Measurements from ENCODE around the gene LRCH1. TPM values are rescaled to one million over a fixed set of nuclear protein-coding genes. Genes with fewer than 3 reads are reported as not detected.

LRCH1 gene
- total and polyA plus RNA-seq, 2 of the 13 experiments (the other 11 are each of a cell fraction or from before 2014, with no cell fraction given): 4.1 to 12.6 TPM

DNA sequence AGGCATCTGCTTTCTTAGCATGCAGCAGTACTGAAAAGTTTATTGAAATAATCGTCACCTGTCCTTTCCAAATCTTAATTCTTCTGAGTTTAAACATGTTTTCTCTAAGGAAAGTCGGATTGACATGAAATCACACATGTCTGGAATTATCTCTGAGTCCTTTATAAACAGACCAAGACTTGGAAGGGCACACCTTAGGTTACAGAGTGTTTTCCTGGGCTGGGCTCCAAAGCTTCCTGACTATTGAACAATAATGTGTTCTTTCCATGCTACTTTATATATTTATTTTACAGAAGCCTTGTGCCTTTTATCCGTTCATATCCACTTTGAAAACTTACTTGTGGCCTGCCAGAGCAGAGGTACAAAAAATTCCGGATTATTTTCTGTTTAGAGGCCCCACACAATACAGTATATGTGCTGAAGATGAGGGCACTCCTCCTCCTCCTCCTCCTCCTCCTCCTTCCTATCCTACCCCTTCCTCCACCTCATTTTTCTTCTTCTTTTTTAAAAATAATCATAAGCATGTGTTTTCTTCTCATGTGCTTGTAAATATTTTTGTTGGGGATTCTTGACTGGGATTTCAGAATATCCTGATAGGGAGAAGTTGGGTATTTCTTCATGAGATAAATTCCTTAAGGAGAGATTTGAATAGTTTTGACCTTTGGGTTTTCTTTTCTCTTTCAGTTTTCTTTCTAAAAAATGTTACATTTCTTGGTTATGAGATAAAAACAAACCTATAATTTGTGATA, 52.3 kb downstream of the LRCH1 start:
- ATAC-seq (no peak), DNase-seq (ENCODE audit: low spot score) (no peak)
- intact Hi-C loops (cut with micrococcal nuclease; ENCODE audit: unreplicated experiment): loop anchor here (5.0 kb wide), 2 partner anchors 42 to 77 kb away; no protein-coding TSS in a partner anchor

DNA sequence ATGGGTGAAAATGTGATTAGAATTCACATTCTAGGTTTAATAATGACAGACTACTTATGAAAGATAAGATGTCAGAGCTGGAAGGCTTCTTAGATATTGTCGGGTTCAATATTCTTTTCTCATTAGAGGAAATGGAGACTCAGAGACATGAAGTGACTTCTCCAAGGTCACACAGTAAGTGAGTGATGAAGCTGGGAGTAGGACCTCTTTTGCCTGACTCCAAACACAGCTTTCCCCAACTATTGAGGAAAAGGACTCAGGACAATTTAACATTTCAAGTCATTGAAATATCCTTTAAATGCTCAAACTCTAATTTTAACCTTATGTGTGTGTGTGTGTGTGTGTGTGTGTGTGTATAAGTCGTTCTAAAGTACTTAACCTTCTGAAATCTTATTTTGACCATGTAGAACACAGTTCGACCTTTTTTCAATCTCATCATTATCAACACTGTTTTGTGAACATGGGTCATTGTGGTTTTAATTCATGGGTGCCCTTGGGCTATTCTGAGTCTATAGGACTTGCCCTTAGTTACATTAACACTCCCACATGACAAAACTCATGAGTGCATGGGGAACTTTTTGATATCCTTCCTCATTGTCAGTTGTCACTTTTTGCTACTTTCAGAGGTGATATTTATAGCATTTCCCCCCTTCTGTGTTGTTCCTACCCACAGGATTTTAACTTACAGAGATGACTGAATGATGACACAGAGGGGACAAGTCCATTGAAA, 53.0 kb downstream of the LRCH1 start:
- intact Hi-C loops (cut with micrococcal nuclease; ENCODE audit: unreplicated experiment): loop anchor here (2.0 to 5.0 kb wide), 3 partner anchors 41 to 76 kb away; no protein-coding TSS in a partner anchor

More for the DNA sequence above, 52.3 kb downstream of the LRCH1 start:
- no peak overlapping the region for H3K9ac ChIP-seq (ENCODE audit: insufficient read depth, low read depth, low read length)
- no TSS peak for BruUV-seq (replicated peaks)
- peaks cover 54% of the 10 kb centered on the region for H3K79me2 ChIP-seq (ENCODE audit: insufficient read depth, low read length)
- peaks cover 98% of the 10 kb centered on the region for H3K4me1 ChIP-seq (ENCODE audit: insufficient read depth, low read length)
- FAIRE-seq: no peak
- 94% methylated on average over 4 of the region's 4 CpGs for WGBS (ENCODE audit: low lambda C conversion rate)
- peak overlapping the region; percentile 5 for H3K27ac ChIP-seq (ENCODE audit: extremely low read length, insufficient read depth, low read length)
- TF ChIP-seq ZNF619 (CRISPR knock-in tag; IDR thresholded peaks at IDR 0.05): no peak
- no peak for TF ChIP-seq PHF5A (CRISPR knock-in tag; IDR thresholded peaks at IDR 0.05; ENCODE audit: low read depth, unreplicated experiment)
- no peak for TF ChIP-seq HMG20A (CRISPR knock-in tag; IDR thresholded peaks at IDR 0.05; ENCODE audit: borderline replicate concordance)
- H2AFZ ChIP-seq (ENCODE audit: low read length): no peak overlapping the region
- no peaks in the 10 kb centered on the region for H3K9me3 ChIP-seq (ENCODE audit: low read length)
- H3K4me2 ChIP-seq (ENCODE audit: low read depth, low read length): no peak overlapping the region
- H3K36me3 ChIP-seq (replicated peaks in 1 of 2; ENCODE audit: control insufficient read depth in 1 of 2, insufficient read depth in 2 of 2, low read length in 2 of 2): no peaks in the 10 kb centered on the region
- ChIA-PET POLR2A (no interaction called here), CTCF (ENCODE audit: low intra/inter-chr PET ratio, low total read pairs) (no interaction called here)
- no peaks in the 10 kb centered on the region for H4K20me1 ChIP-seq (ENCODE audit: insufficient read depth, low read length)
- no peaks in the 10 kb centered on the region for H3K27me3 ChIP-seq (ENCODE audit: control insufficient read depth in 1 of 2, insufficient read depth in 2 of 2, low read length in 2 of 2)
- H3K4me3 ChIP-seq (replicated peaks in 1 of 3; ENCODE audit: insufficient read depth in 1 of 3, low read depth in 2 of 3, low read length in 3 of 3): no peak overlapping the region
- in situ Hi-C loops (cut with HindIII; ENCODE audit: extremely low pct_ligation_motif_present, low pct_unique_long_range_greater_than_20kb): no loop called here

More for the DNA sequence above, 53.0 kb downstream of the LRCH1 start:
- no peaks in the 10 kb centered on the region for H4K20me1 ChIP-seq (ENCODE audit: insufficient read depth, low read length)
- no peak overlapping the region for H3K27ac ChIP-seq (ENCODE audit: extremely low read length, insufficient read depth, low read length)
- FAIRE-seq (no peak), ATAC-seq (no peak), DNase-seq (ENCODE audit: low spot score) (no peak)
- H3K79me2 ChIP-seq (ENCODE audit: insufficient read depth, low read length): peaks cover 59% of the 10 kb centered on the region
- no peak overlapping the region for H3K4me2 ChIP-seq (ENCODE audit: low read depth, low read length)
- POLR2A ChIA-PET: no interaction called here
- H3K9me3 ChIP-seq (ENCODE audit: low read length): no peaks in the 10 kb centered on the region
- BruUV-seq (replicated peaks): no TSS peak
- no peak overlapping the region for H2AFZ ChIP-seq (ENCODE audit: low read length)
- 94% methylated on average over 3 of the region's 3 CpGs for WGBS (ENCODE audit: low lambda C conversion rate)
- no peak overlapping the region for H3K9ac ChIP-seq (ENCODE audit: insufficient read depth, low read depth, low read length)
- no peaks in the 10 kb centered on the region for H3K27me3 ChIP-seq (ENCODE audit: control insufficient read depth in 1 of 2, insufficient read depth in 2 of 2, low read length in 2 of 2)
- TF ChIP-seq NR3C1 (CRISPR knock-in tag; IDR thresholded peaks at IDR 0.05): no peak
- TF ChIP-seq BHLHE40 (IDR thresholded peaks at IDR 0.05; ENCODE audit: low read length): no peak
- peaks cover 90% of the 10 kb centered on the region for H3K4me1 ChIP-seq (ENCODE audit: insufficient read depth, low read length)
- in situ Hi-C loops (cut with HindIII; ENCODE audit: extremely low pct_ligation_motif_present, low pct_unique_long_range_greater_than_20kb): no loop called here
- CTCF ChIA-PET (ENCODE audit: low intra/inter-chr PET ratio, low total read pairs): no interaction called here
- no peaks in the 10 kb centered on the region for H3K36me3 ChIP-seq (replicated peaks in 1 of 2; ENCODE audit: control insufficient read depth in 1 of 2, insufficient read depth in 2 of 2, low read length in 2 of 2)
- H3K4me3 ChIP-seq (replicated peaks in 1 of 3; ENCODE audit: insufficient read depth in 1 of 3, low read depth in 2 of 3, low read length in 3 of 3): no peak overlapping the region

Data from HepG2 (cell line).